Lower leg skin (tissue), 3 donors: ENCODE measurements around the gene NDST1.

Source experiments
- POLR2A ChIP-seq, 2 donors: fragments of 450-650 bp; IDR thresholded peaks; one replicate each; pipeline ENCODE4 v1.6.1; 2016 to 2017; ENCODE audit warnings: antibody characterized with exemption in 2 of 2, mild to moderate bottlenecking in 1 of 2, moderate library complexity in 1 of 2
- TF ChIP-seq, protein P1 (sequence below), 3 donors: fragments of 450-650 bp; IDR thresholded peaks; one replicate each; pipeline ENCODE4 v1.5.1; 2016; ENCODE audit warnings: antibody characterized with exemption in 3 of 3, mild to moderate bottlenecking in 3 of 3, moderate library complexity in 2 of 3

DNA sequence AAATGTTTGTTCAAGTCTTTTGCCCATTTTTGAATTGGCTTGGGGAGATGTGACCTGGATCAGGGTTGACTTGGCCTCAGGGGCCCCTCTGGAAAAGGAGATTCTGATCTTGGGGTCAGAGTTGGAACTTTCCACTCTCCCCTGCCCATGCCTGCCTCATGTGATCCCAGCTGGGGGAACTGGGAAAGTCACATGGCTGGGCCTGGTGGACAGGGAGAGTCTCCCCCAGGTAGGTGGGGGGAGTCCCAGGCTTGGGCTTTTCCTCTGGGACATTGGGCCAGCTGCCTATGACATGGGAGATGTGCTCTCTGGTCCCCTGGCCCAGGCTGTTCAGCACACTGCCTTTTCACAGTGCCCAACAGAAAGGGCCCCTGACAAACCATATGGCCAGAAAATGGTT is 60.7 kb downstream of the NDST1 start:
- TF ChIP-seq, protein P1, sequence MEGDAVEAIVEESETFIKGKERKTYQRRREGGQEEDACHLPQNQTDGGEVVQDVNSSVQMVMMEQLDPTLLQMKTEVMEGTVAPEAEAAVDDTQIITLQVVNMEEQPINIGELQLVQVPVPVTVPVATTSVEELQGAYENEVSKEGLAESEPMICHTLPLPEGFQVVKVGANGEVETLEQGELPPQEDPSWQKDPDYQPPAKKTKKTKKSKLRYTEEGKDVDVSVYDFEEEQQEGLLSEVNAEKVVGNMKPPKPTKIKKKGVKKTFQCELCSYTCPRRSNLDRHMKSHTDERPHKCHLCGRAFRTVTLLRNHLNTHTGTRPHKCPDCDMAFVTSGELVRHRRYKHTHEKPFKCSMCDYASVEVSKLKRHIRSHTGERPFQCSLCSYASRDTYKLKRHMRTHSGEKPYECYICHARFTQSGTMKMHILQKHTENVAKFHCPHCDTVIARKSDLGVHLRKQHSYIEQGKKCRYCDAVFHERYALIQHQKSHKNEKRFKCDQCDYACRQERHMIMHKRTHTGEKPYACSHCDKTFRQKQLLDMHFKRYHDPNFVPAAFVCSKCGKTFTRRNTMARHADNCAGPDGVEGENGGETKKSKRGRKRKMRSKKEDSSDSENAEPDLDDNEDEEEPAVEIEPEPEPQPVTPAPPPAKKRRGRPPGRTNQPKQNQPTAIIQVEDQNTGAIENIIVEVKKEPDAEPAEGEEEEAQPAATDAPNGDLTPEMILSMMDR (IDR thresholded peaks at IDR 0.05) = no peak
- no peak for TF ChIP-seq POLR2A (IDR thresholded peaks at IDR 0.05)
